Brain microvascular endothelial cell (primary cell): Measurements from ENCODE around the gene KRTAP10-3.

Experiments used
- DNase-seq: peaks from one replicate; pipeline ENCODE4 v3.0.0-alpha.2; 2020
- H3K27ac ChIP-seq: fragments of 250-450 bp; sonication (Bioruptor Pico); 2 replicates; pipeline ENCODE4 v1.5.1; 2020; ENCODE audit warnings: mild to moderate bottlenecking, moderate library complexity
- H3K27me3 ChIP-seq: fragments of 250-450 bp; sonication (Bioruptor Pico); replicated peaks from 2 replicates; pipeline ENCODE4 v1.5.1; 2020; ENCODE audit warnings: mild to moderate bottlenecking
- H3K36me3 ChIP-seq: fragments of 250-450 bp; sonication (Bioruptor Pico); replicated peaks from 2 replicates; pipeline ENCODE4 v1.5.1; 2020; ENCODE audit warnings: mild to moderate bottlenecking
- H3K4me3 ChIP-seq: 2 replicates; pipeline ENCODE4 v1.5.1; 2011; ENCODE audit warnings: low read depth, mild to moderate bottlenecking, control low read depth, low read length, moderate library complexity
- CTCF ChIP-seq: IDR thresholded peaks from 2 replicates; pipeline ENCODE4 v1.5.1; 2011; ENCODE audit warnings: low read depth, mild to moderate bottlenecking, moderate library complexity, low read length, control low read depth, inconsistent platforms; ENCODE audit errors: missing control alignments
- in situ Hi-C: cut with HindIII; loops from 2 replicates; pipeline ENCODE4 v1.10.0; 2017; ENCODE audit warnings: low sequenced_read_pairs, low pct_ligation_motif_present

The KRTAP10-3 gene

GRCh38 chr21:44516828-44517174 is 41.8 kb downstream of the KRTAP10-3 start:
- in situ Hi-C loops, result no loop called here

GRCh38 chr21:44516342-44516741 is 42.3 kb downstream of the KRTAP10-3 start:
- in situ Hi-C loops, result no loop called here
- H3K27me3 ChIP-seq, result no peaks in the 10 kb centered on the region

More at GRCh38 chr21:44516828-44517174, 41.8 kb downstream of the KRTAP10-3 start:
- no peak for DNase-seq
- no peak overlapping the region for H3K4me3 ChIP-seq
- no peaks in the 10 kb centered on the region for H3K36me3 ChIP-seq
- no peak overlapping the region for H3K27ac ChIP-seq
- H3K27me3 ChIP-seq, result no peaks in the 10 kb centered on the region
- no peak for TF ChIP-seq CTCF

GRCh38 chr21:44515359-44516165 is 43.0 kb downstream of the KRTAP10-3 start:
- H3K27me3 ChIP-seq, result no peaks in the 10 kb centered on the region
- in situ Hi-C loops, result no loop called here

More at GRCh38 chr21:44516342-44516741, 42.3 kb downstream of the KRTAP10-3 start:
- H3K36me3 ChIP-seq, result no peaks in the 10 kb centered on the region
- no peak for TF ChIP-seq CTCF
- DNase-seq, result no peak
- H3K4me3 ChIP-seq, result no peak overlapping the region
- no peak overlapping the region for H3K27ac ChIP-seq

GRCh38 chr21:44514746-44515358 is 43.7 kb downstream of the KRTAP10-3 start:
- DNase-seq, result no peak
- Histone ChIP-seq H3K27me3 (no peaks in the 10 kb centered on the region), H3K4me3 (no peak overlapping the region), H3K27ac (no peak overlapping the region), H3K36me3 (no peaks in the 10 kb centered on the region)
- in situ Hi-C loops, result no loop called here
- no peak for TF ChIP-seq CTCF

More at GRCh38 chr21:44515359-44516165, 43.0 kb downstream of the KRTAP10-3 start:
- H3K36me3 ChIP-seq, result no peaks in the 10 kb centered on the region
- no peak overlapping the region for H3K27ac ChIP-seq
- no peak for DNase-seq
- no peak overlapping the region for H3K4me3 ChIP-seq
- no peak for TF ChIP-seq CTCF

- TF ChIP-seq CTCF, result no peak
- no peak overlapping the region for H3K4me3 ChIP-seq
- in situ Hi-C loops, result no loop called here
- H3K27me3 ChIP-seq, result no peaks in the 10 kb centered on the region
- no peak overlapping the region for H3K27ac ChIP-seq
- DNase-seq, result no peak
- no peaks in the 10 kb centered on the region for H3K36me3 ChIP-seq
Observed at GRCh38 chr21:44514218-44514520, 44.4 kb downstream of the KRTAP10-3 start.
